ENCODE results near the gene TMEM184A.

- TF ChIP-seq CTCF (conservative IDR thresholded peaks at IDR 0.05; ENCODE audit: low read depth in 2 of 2) = no peak
- TF ChIP-seq EZH2 (IDR thresholded peaks at IDR 0.05; ENCODE audit: low read depth, unreplicated experiment) = no peak
- TF ChIP-seq CREB1 (CRISPR knock-in tag; IDR thresholded peaks at IDR 0.05; ENCODE audit: low read depth) = no peak
- no peak for TF ChIP-seq POLR2AphosphoS5 (IDR thresholded peaks at IDR 0.05; ENCODE audit: low read depth)
- TF ChIP-seq EZH2phosphoT487 (IDR thresholded peaks at IDR 0.05; ENCODE audit: unreplicated experiment) = no peak
- TF ChIP-seq REST (IDR thresholded peaks at IDR 0.05; ENCODE audit: unreplicated experiment) = no peak
- no peak for TF ChIP-seq ETS1 (IDR thresholded peaks at IDR 0.05)
- TF ChIP-seq ZNF331 (CRISPR knock-in tag; IDR thresholded peaks at IDR 0.05; ENCODE audit: low read depth) = no peak
Observed at GRCh38 chr7:1505731-1506550, 50.1 kb downstream of the TMEM184A start.
